Dermis microvascular lymphatic vessel endothelial cell (primary cell): ENCODE measurements around the gene ZNG1F. TPM values are rescaled to one million over a fixed set of nuclear protein-coding genes. Genes with fewer than 3 reads are reported as not detected.
"Not testable (repeated sequence)": the region's sequence is repeated elsewhere in the genome, so short reads cannot be mapped to it uniquely, and the experiment has no call there.

Experiments
- DNase-seq, 2 donors: peaks; one replicate each; pipeline versions ENCODE4 v3.0.0 to v3.0.0-alpha.2; 2010; ENCODE audit warnings: low read depth in 2 of 2
- total RNA-seq: library from RNA; depleted of rRNA; stranded (reverse); fragments of >200 nt; gene quantifications from 2 replicates; pipeline ENCODE4 v1.2.1, GENCODE V29; 2014

The ZNG1F gene
- total RNA-seq, 1 donor from 2014 or later, result 3.3 TPM

GRCh38 chr9:41123396-41123795 is 65.7 kb downstream of the ZNG1F start:
- not testable (repeated sequence) for DNase-seq

GRCh38 chr9:41120696-41121095 is 68.4 kb downstream of the ZNG1F start:
- DNase-seq, result not testable (repeated sequence)

GRCh38 chr9:41119719-41120118 is 69.4 kb downstream of the ZNG1F start:
- DNase-seq, result not testable (repeated sequence)

GRCh38 chr9:41119311-41119710 is 69.8 kb downstream of the ZNG1F start:
- DNase-seq, result not testable (repeated sequence)

GRCh38 chr9:41113348-41113747 is 75.8 kb downstream of the ZNG1F start:
- DNase-seq, result not testable (repeated sequence)

GRCh38 chr9:41111414-41111813 is 77.7 kb downstream of the ZNG1F start:
- not testable (repeated sequence) for DNase-seq

GRCh38 chr9:41110913-41111312 is 78.2 kb downstream of the ZNG1F start:
- not testable (repeated sequence) for DNase-seq

- not testable (repeated sequence) for DNase-seq
These were observed 79.9 kb downstream of the ZNG1F start for GRCh38 chr9:41109253-41109652.

GRCh38 chr9:41108816-41109215 is 80.3 kb downstream of the ZNG1F start:
- not testable (repeated sequence) for DNase-seq

- DNase-seq, result not testable (repeated sequence)
These were observed 82.5 kb downstream of the ZNG1F start for GRCh38 chr9:41106472-41107116.

GRCh38 chr9:41105557-41106253 is 83.4 kb downstream of the ZNG1F start:
- DNase-seq, result not testable (repeated sequence)

GRCh38 chr9:41104542-41104941 is 84.6 kb downstream of the ZNG1F start:
- DNase-seq, result not testable (repeated sequence)

- not testable (repeated sequence) for DNase-seq
These were observed 88.6 kb downstream of the ZNG1F start for GRCh38 chr9:41100508-41100907.

- DNase-seq, result not testable (repeated sequence)
These were observed 90.4 kb downstream of the ZNG1F start for GRCh38 chr9:41098759-41099158.

- not testable (repeated sequence) for DNase-seq
These were observed 94.1 kb downstream of the ZNG1F start for GRCh38 chr9:41095060-41095459.

GRCh38 chr9:41094010-41094773 is 94.9 kb downstream of the ZNG1F start:
- not testable (repeated sequence) for DNase-seq

GRCh38 chr9:41090922-41091321 is 98.2 kb downstream of the ZNG1F start:
- not testable (repeated sequence) for DNase-seq

GRCh38 chr9:41090386-41090785 is 98.7 kb downstream of the ZNG1F start:
- DNase-seq, result not testable (repeated sequence)

GRCh38 chr9:41088450-41089059 is 100.6 kb downstream of the ZNG1F start:
- DNase-seq, result not testable (repeated sequence)

- not testable (repeated sequence) for DNase-seq
These were observed 101.2 kb downstream of the ZNG1F start for GRCh38 chr9:41087929-41088328.

- DNase-seq, result not testable (repeated sequence)
These were observed 101.8 kb downstream of the ZNG1F start for GRCh38 chr9:41087157-41087780.
